ENCODE measurements around the gene MYMX.
"Not testable (repeated sequence)": the region's sequence is repeated elsewhere in the genome, so short reads cannot be mapped to it uniquely, and the experiment has no call there.

MYMX gene

DNA sequence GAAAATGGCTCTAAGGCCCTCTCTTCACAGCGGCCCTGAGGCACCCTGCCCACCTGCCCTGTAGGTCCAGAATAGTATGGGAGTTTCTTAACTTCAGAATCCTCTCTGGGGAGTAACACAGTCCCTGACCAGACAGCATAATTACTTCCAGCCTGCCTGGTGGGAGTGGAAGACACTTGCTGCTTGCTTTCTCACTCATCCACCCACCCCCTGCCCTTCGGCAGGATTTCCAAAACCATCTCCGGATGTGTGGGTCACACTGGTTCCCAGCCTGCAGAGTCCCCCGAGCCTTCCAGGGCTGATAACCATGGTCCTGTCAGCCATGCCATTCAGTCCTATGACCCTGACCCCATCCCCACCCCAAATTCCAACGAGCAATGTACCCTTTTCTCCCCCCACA lies 12.1 kb downstream of the MYMX start:
- no peaks in the 10 kb centered on the region for H3K9me3 ChIP-seq (ENCODE audit: control insufficient read depth, insufficient read depth, low read length)
- TF ChIP-seq, protein P1, sequence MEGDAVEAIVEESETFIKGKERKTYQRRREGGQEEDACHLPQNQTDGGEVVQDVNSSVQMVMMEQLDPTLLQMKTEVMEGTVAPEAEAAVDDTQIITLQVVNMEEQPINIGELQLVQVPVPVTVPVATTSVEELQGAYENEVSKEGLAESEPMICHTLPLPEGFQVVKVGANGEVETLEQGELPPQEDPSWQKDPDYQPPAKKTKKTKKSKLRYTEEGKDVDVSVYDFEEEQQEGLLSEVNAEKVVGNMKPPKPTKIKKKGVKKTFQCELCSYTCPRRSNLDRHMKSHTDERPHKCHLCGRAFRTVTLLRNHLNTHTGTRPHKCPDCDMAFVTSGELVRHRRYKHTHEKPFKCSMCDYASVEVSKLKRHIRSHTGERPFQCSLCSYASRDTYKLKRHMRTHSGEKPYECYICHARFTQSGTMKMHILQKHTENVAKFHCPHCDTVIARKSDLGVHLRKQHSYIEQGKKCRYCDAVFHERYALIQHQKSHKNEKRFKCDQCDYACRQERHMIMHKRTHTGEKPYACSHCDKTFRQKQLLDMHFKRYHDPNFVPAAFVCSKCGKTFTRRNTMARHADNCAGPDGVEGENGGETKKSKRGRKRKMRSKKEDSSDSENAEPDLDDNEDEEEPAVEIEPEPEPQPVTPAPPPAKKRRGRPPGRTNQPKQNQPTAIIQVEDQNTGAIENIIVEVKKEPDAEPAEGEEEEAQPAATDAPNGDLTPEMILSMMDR (IDR thresholded peaks at IDR 0.05; ENCODE audit: low read depth, low read length, poor library complexity, severe bottlenecking): no peak
- no peak for TF ChIP-seq EZH2phosphoT487 (IDR thresholded peaks at IDR 0.05; ENCODE audit: borderline replicate concordance, low read length)
- H3K79me2 ChIP-seq (ENCODE audit: control insufficient read depth, low read length): peaks cover 46% of the 10 kb centered on the region
- peaks cover 25% of the 10 kb centered on the region for H3K4me1 ChIP-seq (ENCODE audit: control insufficient read depth, low read length)
- peaks cover 85% of the 10 kb centered on the region for H3K36me3 ChIP-seq (ENCODE audit: control insufficient read depth, low read length)
- H3K27me3 ChIP-seq (ENCODE audit: control insufficient read depth, low read length): no peaks in the 10 kb centered on the region
- no peak overlapping the region for H3K4me3 ChIP-seq (ENCODE audit: low read length)
- H3K4me2 ChIP-seq (ENCODE audit: low read length): no peak overlapping the region
- no peaks in the 10 kb centered on the region for H3K9me2 ChIP-seq (replicated peaks; ENCODE audit: control insufficient read depth, low read length)
- no peak overlapping the region for H3K27ac ChIP-seq (ENCODE audit: low read depth, low read length)
- peaks cover 12% of the 10 kb centered on the region; the same call in 1 of the 2 replicates for H4K20me1 ChIP-seq (ENCODE audit: control insufficient read depth, insufficient read depth, low read depth, low read length)
- no peaks in the 10 kb centered on the region for H3F3A ChIP-seq (ENCODE audit: control insufficient read depth, insufficient read depth)

DNA sequence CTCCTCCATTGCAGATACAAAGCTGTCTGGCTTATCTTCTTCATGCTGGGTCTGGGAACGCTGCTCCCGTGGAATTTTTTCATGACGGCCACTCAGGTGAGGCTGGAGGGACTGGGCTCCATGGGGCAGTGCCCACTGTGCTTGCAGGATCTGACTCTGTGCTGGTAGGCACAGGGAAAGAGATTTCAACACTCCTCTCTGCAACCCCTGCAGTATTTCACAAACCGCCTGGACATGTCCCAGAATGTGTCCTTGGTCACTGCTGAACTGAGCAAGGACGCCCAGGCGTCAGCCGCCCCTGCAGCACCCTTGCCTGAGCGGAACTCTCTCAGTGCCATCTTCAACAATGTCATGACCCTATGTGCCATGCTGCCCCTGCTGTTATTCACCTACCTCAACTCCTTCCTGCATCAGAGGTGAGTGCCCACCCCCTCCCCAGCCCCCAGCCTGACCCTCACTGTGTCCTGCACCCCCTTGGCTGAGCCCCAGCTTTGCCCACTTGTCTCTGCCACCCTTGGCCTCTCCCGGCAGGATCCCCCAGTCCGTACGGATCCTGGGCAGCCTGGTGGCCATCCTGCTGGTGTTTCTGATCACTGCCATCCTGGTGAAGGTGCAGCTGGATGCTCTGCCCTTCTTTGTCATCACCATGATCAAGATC lies 12.8 kb downstream of the MYMX start:
- TF ChIP-seq, protein P1 (IDR thresholded peaks at IDR 0.05; ENCODE audit: low read depth, low read length, poor library complexity, severe bottlenecking): no peak
- no peak for TF ChIP-seq EZH2phosphoT487 (IDR thresholded peaks at IDR 0.05; ENCODE audit: borderline replicate concordance, low read length)
- peaks cover 12% of the 10 kb centered on the region; the same call in 1 of the 2 replicates for H4K20me1 ChIP-seq (ENCODE audit: control insufficient read depth, insufficient read depth, low read depth, low read length)
- H3K9me2 ChIP-seq (replicated peaks; ENCODE audit: control insufficient read depth, low read length): no peaks in the 10 kb centered on the region
- no peaks in the 10 kb centered on the region for H3F3A ChIP-seq (ENCODE audit: control insufficient read depth, insufficient read depth)
- no peak overlapping the region for H3K4me3 ChIP-seq (ENCODE audit: low read length)
- peaks cover 22% of the 10 kb centered on the region for H3K4me1 ChIP-seq (ENCODE audit: control insufficient read depth, low read length)
- H3K79me2 ChIP-seq (ENCODE audit: control insufficient read depth, low read length): peaks cover 39% of the 10 kb centered on the region
- H3K9me3 ChIP-seq (ENCODE audit: control insufficient read depth, insufficient read depth, low read length): no peaks in the 10 kb centered on the region
- H3K4me2 ChIP-seq (ENCODE audit: low read length): no peak overlapping the region
- H3K36me3 ChIP-seq (ENCODE audit: control insufficient read depth, low read length): peaks cover 89% of the 10 kb centered on the region
- H3K27ac ChIP-seq (ENCODE audit: low read depth, low read length): no peak overlapping the region
- no peaks in the 10 kb centered on the region for H3K27me3 ChIP-seq (ENCODE audit: control insufficient read depth, low read length)

DNA sequence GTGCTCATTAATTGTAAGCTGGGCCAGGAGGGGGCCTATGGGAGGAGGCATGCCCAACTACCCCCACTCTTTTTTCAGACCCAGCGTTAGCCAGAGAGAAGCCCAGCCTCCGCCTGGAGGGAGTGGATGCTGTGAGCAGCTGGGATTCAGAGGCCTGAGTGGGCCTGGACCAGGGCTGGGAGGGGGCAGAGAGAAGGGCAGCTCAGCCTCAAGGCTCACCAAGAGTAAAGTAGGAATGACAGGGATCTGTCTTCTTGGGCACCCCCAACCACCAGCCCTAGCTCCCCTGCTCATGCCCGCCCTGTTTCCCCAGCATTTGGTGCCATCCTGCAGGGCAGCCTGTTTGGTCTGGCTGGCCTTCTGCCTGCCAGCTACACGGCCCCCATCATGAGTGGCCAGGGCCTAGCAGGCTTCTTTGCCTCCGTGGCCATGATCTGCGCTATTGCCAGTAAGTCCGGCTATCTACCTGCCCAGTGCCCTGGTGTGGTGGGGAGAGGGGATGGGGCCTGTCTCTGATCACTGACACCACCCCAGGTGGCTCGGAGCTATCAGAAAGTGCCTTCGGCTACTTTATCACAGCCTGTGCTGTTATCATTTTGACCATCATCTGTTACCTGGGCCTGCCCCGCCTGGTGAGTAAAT lies 13.4 kb downstream of the MYMX start:
- Histone ChIP-seq H3K36me3 (ENCODE audit: control insufficient read depth, low read length) (peaks cover 90% of the 10 kb centered on the region), H3K4me3 (ENCODE audit: low read length) (no peak overlapping the region), H3K79me2 (ENCODE audit: control insufficient read depth, low read length) (peaks cover 33% of the 10 kb centered on the region), H3F3A (ENCODE audit: control insufficient read depth, insufficient read depth) (peaks cover 2% of the 10 kb centered on the region; the same call in 1 of the 2 replicates), H4K20me1 (ENCODE audit: control insufficient read depth, insufficient read depth, low read depth, low read length) (peaks cover 7% of the 10 kb centered on the region; the same call in 1 of the 2 replicates), H3K27ac (ENCODE audit: low read depth, low read length) (no peak overlapping the region), H3K4me1 (ENCODE audit: control insufficient read depth, low read length) (peaks cover 15% of the 10 kb centered on the region), H3K9me3 (ENCODE audit: control insufficient read depth, insufficient read depth, low read length) (no peaks in the 10 kb centered on the region), H3K27me3 (ENCODE audit: control insufficient read depth, low read length) (no peaks in the 10 kb centered on the region), H3K4me2 (ENCODE audit: low read length) (no peak overlapping the region), H3K9me2 (replicated peaks; ENCODE audit: control insufficient read depth, low read length) (no peaks in the 10 kb centered on the region)
- TF ChIP-seq EZH2phosphoT487 (IDR thresholded peaks at IDR 0.05; ENCODE audit: borderline replicate concordance, low read length): no peak
- TF ChIP-seq, protein P1 (IDR thresholded peaks at IDR 0.05; ENCODE audit: low read depth, low read length, poor library complexity, severe bottlenecking): no peak

DNA sequence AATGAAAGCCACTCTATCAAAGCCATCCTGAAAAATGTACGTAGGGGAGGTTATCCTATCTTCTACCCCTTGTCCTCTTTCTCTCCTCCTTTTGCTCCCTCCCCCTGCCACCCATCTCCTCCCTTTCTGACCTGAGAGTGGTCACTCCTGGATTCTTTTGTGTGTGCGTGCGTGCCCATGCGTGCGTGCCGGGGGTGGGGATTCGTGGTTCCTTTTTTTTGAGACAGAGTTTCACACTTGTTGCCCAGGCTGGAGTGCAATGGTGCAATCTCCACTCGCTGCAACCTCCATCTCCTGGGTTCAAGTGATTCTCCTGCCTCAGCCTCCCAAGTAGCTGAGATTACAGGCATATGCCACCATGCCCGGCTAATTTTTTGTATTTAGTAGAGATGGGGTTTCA lies 14.7 kb downstream of the MYMX start:
- H3K79me2 ChIP-seq (ENCODE audit: control insufficient read depth, low read length): peaks cover 20% of the 10 kb centered on the region
- not testable (repeated sequence) for H3K27ac ChIP-seq (ENCODE audit: low read depth, low read length); H3K27me3 ChIP-seq (ENCODE audit: control insufficient read depth, low read length); H3K9me2 ChIP-seq (replicated peaks; ENCODE audit: control insufficient read depth, low read length); H3K4me3 ChIP-seq (ENCODE audit: low read length); H3K4me1 ChIP-seq (ENCODE audit: control insufficient read depth, low read length); H3K4me2 ChIP-seq (ENCODE audit: low read length); H4K20me1 ChIP-seq (ENCODE audit: control insufficient read depth, insufficient read depth, low read depth, low read length); H3K9me3 ChIP-seq (ENCODE audit: control insufficient read depth, insufficient read depth, low read length)
- H3F3A ChIP-seq (ENCODE audit: control insufficient read depth, insufficient read depth): peaks cover 13% of the 10 kb centered on the region
- H3K36me3 ChIP-seq (ENCODE audit: control insufficient read depth, low read length): peaks cover 93% of the 10 kb centered on the region

Measured in DOHH2 (cell line).